PFSK-1 (cell line): ENCODE data around the gene DTNA.

Experiments
- FOXP2 ChIP-seq: optimal IDR thresholded peaks from 2 replicates; pipeline ENCODE3; 2011; ENCODE audit warnings: borderline replicate concordance, control low read depth, inconsistent platforms; ENCODE audit not compliant: insufficient read depth; ENCODE audit errors: extremely low read length, extremely low read depth
- POLR2AphosphoS5 ChIP-seq: IDR thresholded peaks from 2 replicates; pipeline ENCODE4 v1.6.1; 2012; ENCODE audit warnings: low read depth, mild to moderate bottlenecking, control low read depth, low read length, moderate library complexity
- REST ChIP-seq, 2 experiments: IDR thresholded peaks; 2 replicates each; pipeline versions ENCODE4 v1.6.1 to v1.8.0; 2011 to 2012; ENCODE audit warnings: low read depth in 2 of 2, low read length in 2 of 2, control low read depth in 1 of 2, inconsistent platforms in 1 of 2, mild to moderate bottlenecking in 1 of 2, moderate library complexity in 1 of 2; ENCODE audit not compliant: insufficient read depth in 1 of 2
- SIN3A ChIP-seq: IDR thresholded peaks from 2 replicates; pipeline ENCODE4 v1.6.1; 2012; ENCODE audit warnings: mild to moderate bottlenecking, low read length, moderate library complexity, borderline replicate concordance; ENCODE audit not compliant: insufficient read depth
- TAF1 ChIP-seq: IDR thresholded peaks from 2 replicates; pipeline ENCODE4 v1.6.1; 2012; ENCODE audit warnings: low read length, control low read depth, borderline replicate concordance; ENCODE audit not compliant: insufficient read depth

The DTNA gene

GRCh38 chr18:34771958-34772357 is 61.9 kb downstream of the DTNA start:
- TF ChIP-seq REST (IDR thresholded peaks at IDR 0.05; ENCODE audit: insufficient read depth in 1 of 2, low read depth in 2 of 2, low read length in 2 of 2) (no peak), SIN3A (no peak), POLR2AphosphoS5 (no peak), FOXP2 (no peak), TAF1 (no peak)

- TF ChIP-seq POLR2AphosphoS5 = no peak
- no peak for TF ChIP-seq REST (IDR thresholded peaks at IDR 0.05; ENCODE audit: insufficient read depth in 1 of 2, low read depth in 2 of 2, low read length in 2 of 2)
- TF ChIP-seq SIN3A = no peak
- TF ChIP-seq FOXP2 = no peak
These were observed 62.8 kb downstream of the DTNA start for GRCh38 chr18:34772887-34773286.

GRCh38 chr18:34773378-34773777 is 63.3 kb downstream of the DTNA start:
- TF ChIP-seq TAF1 (no peak), REST (IDR thresholded peaks at IDR 0.05; ENCODE audit: insufficient read depth in 1 of 2, low read depth in 2 of 2, low read length in 2 of 2) (no peak), SIN3A (no peak)

- no peak for TF ChIP-seq FOXP2
- no peak for TF ChIP-seq SIN3A
- TF ChIP-seq TAF1 = no peak
These were observed 64.1 kb downstream of the DTNA start for GRCh38 chr18:34773961-34774766.

GRCh38 chr18:34775461-34775860 is 65.4 kb downstream of the DTNA start:
- TF ChIP-seq FOXP2 (no peak), TAF1 (no peak), SIN3A (no peak), REST (IDR thresholded peaks at IDR 0.05; ENCODE audit: insufficient read depth in 1 of 2, low read depth in 2 of 2, low read length in 2 of 2) (no peak), POLR2AphosphoS5 (no peak)

GRCh38 chr18:34779112-34779511 is 69.0 kb downstream of the DTNA start:
- TF ChIP-seq TAF1 = no peak
- TF ChIP-seq REST (IDR thresholded peaks at IDR 0.05; ENCODE audit: insufficient read depth in 1 of 2, low read depth in 2 of 2, low read length in 2 of 2) = no peak
- TF ChIP-seq POLR2AphosphoS5 = no peak
- TF ChIP-seq SIN3A = no peak
- no peak for TF ChIP-seq FOXP2
